Liver (tissue), 3 donors: ENCODE data around the gene PRR22.

Experiments used
- CTCF ChIP-seq: fragments of 150-350 bp; IDR thresholded peaks from 2 replicates; pipeline ENCODE4 v1.5.1; 2017; ENCODE audit warnings: improper control_type of control experiment, low read depth, low read length; ENCODE audit not compliant: missing input control
- GABPA ChIP-seq, 2 donors: IDR thresholded peaks in 1 of 2; conservative IDR thresholded peaks in 1 of 2; 2 replicates each; pipeline ENCODE4 v1.6.1; 2016; ENCODE audit warnings: antibody characterized with exemption in 2 of 2, mild to moderate bottlenecking in 1 of 2, moderate library complexity in 1 of 2
- MAX ChIP-seq: IDR thresholded peaks from 2 replicates; pipeline ENCODE4 v1.6.1; 2016; ENCODE audit warnings: antibody characterized with exemption
- RAD21 ChIP-seq, 2 donors: IDR thresholded peaks; 2 replicates each; pipeline ENCODE4 v1.6.1; 2016; ENCODE audit warnings: antibody characterized with exemption in 2 of 2, mild to moderate bottlenecking in 2 of 2
- REST ChIP-seq: IDR thresholded peaks from 2 replicates; pipeline ENCODE4 v1.6.1; 2016; ENCODE audit warnings: antibody characterized with exemption, mild to moderate bottlenecking
- SP1 ChIP-seq: IDR thresholded peaks from 2 replicates; pipeline ENCODE4 v1.6.1; 2018; ENCODE audit warnings: antibody characterized with exemption, mild to moderate bottlenecking
- donor health status: healthy.
- donor health status: healthy.

DNA sequence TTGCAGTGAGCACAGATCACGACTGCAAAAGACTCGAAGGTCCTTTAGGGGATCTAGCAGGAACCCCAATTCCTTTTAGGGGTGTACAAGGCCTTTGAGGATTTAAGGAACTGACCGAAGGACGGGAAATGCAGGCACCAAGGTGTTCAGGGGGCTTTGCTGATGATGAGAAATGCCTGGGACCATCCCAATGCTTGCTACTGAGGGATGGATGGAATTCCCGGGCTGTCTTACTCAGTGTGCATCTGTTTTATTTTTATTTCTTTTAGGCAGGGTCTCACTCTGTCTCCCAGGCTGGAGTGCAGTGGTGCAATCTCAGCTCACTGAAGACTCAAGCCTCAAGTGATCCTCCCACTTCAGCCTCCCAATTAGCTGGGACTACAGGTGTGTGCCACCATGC, 11.3 kb downstream of the PRR22 start:
- TF ChIP-seq REST (no peak), CTCF (no peak), MAX (no peak), RAD21 (IDR thresholded peaks at IDR 0.05) (no peak), GABPA (IDR thresholded peaks at IDR 0.05 in 1 of 2, conservative IDR thresholded peaks at IDR 0.05 in 1 of 2) (no peak), SP1 (no peak)
